ENCODE measurements around the gene REPIN1. TPM values are rescaled to one million over a fixed set of nuclear protein-coding genes. Genes with fewer than 3 reads are reported as not detected.

REPIN1 gene
- total and polyA plus RNA-seq, 4 donors = 17.1 to 118 (median 55.1) TPM

GRCh38 chr7:150400788-150401423, 32.3 kb downstream of the REPIN1 start:
- TF ChIP-seq NR2F2 (IDR thresholded peaks at IDR 0.05) (no peak), RAD21 (IDR thresholded peaks at IDR 0.05) (no peak), ZBTB33 (IDR thresholded peaks at IDR 0.05) (no peak), TAF1 (conservative IDR thresholded peaks at IDR 0.05) (no peak), REST (IDR thresholded peaks at IDR 0.05) (no peak), GABPA (IDR thresholded peaks at IDR 0.05 in 1 of 2, conservative IDR thresholded peaks at IDR 0.05 in 1 of 2) (no peak), YY1 (IDR thresholded peaks at IDR 0.05) (no peak), ATF3 (IDR thresholded peaks at IDR 0.05) (no peak)
- Histone ChIP-seq H3K27ac (ENCODE audit: low read depth in 1 of 2, low read length in 2 of 2) (no peak overlapping the region), H3K9ac (ENCODE audit: low read depth in 1 of 2, low read length in 2 of 2) (no peak overlapping the region), H3K4me1 (ENCODE audit: control insufficient read depth in 4 of 4, insufficient read depth in 4 of 4, low read length in 3 of 4) (peaks cover 4 to 16% (median 7%) of the 10 kb centered on the region in 4 donors), H3K27me3 (ENCODE audit: control insufficient read depth in 4 of 4, insufficient read depth in 4 of 4, low read length in 3 of 4) (no peaks in the 10 kb centered on the region), H3K36me3 (ENCODE audit: control insufficient read depth in 4 of 4, insufficient read depth in 3 of 4, low read depth in 1 of 4, low read length in 3 of 4) (peaks cover 0 to 4% (median 0%) of the 10 kb centered on the region in 4 donors), H3K4me3 (ENCODE audit: low read depth in 1 of 3, low read length in 3 of 3) (no peak overlapping the region), H3K9me3 (ENCODE audit: control insufficient read depth in 4 of 4, low read length in 3 of 4) (no peaks in the 10 kb centered on the region)
- 85% methylated on average over 15 of the region's 15 CpGs for WGBS
- no peak for DNase-seq (ENCODE audit: low spot score)

GRCh38 chr7:150401424-150401790, 32.8 kb downstream of the REPIN1 start:
- WGBS = 95% methylated on average over 1 of the region's 1 CpG
- DNase-seq (ENCODE audit: low spot score) = no peak
- no peak overlapping the region for H3K9ac ChIP-seq (ENCODE audit: low read depth in 1 of 2, low read length in 2 of 2)
- TF ChIP-seq SP1 (IDR thresholded peaks at IDR 0.05) (no peak), CTCF (IDR thresholded peaks at IDR 0.05; ENCODE audit: low read depth, low read length, missing input control) (no peak), RAD21 (IDR thresholded peaks at IDR 0.05) (no peak), FOXA2 (IDR thresholded peaks at IDR 0.05) (no peak), EGR1 (IDR thresholded peaks at IDR 0.05; ENCODE audit: low read depth in 2 of 2) (no peak), ZBTB33 (IDR thresholded peaks at IDR 0.05) (no peak), HNF4A (conservative IDR thresholded peaks at IDR 0.05) (no peak), GABPA (IDR thresholded peaks at IDR 0.05 in 1 of 2, conservative IDR thresholded peaks at IDR 0.05 in 1 of 2) (no peak), REST (IDR thresholded peaks at IDR 0.05) (no peak), HNF4G (IDR thresholded peaks at IDR 0.05) (no peak), MAX (IDR thresholded peaks at IDR 0.05) (no peak)
- no peaks in the 10 kb centered on the region for H3K9me3 ChIP-seq (ENCODE audit: control insufficient read depth in 4 of 4, low read length in 3 of 4)
- peaks cover 6 to 19% (median 12%) of the 10 kb centered on the region in 4 donors for H3K4me1 ChIP-seq (ENCODE audit: control insufficient read depth in 4 of 4, insufficient read depth in 4 of 4, low read length in 3 of 4)
- no peaks in the 10 kb centered on the region for H3K27me3 ChIP-seq (ENCODE audit: control insufficient read depth in 4 of 4, insufficient read depth in 4 of 4, low read length in 3 of 4)
- no peak overlapping the region for H3K27ac ChIP-seq (ENCODE audit: low read depth in 1 of 2, low read length in 2 of 2)
- H3K4me3 ChIP-seq (ENCODE audit: low read depth in 1 of 3, low read length in 3 of 3) = no peak overlapping the region
- H3K36me3 ChIP-seq (ENCODE audit: control insufficient read depth in 4 of 4, insufficient read depth in 3 of 4, low read depth in 1 of 4, low read length in 3 of 4) = peaks cover 0 to 4% (median 0%) of the 10 kb centered on the region in 4 donors
